Pancreas (tissue), 10 donors: ENCODE measurements around the gene C12orf56. TPM values are rescaled to one million over a fixed set of nuclear protein-coding genes. Genes with fewer than 3 reads are reported as not detected.
"Not testable (repeated sequence)": the region's sequence is repeated elsewhere in the genome, so short reads cannot be mapped to it uniquely, and the experiment has no call there.

Experiments used
- ATAC-seq, 4 donors: fragments of 200-7000 bp; cut with Tn5 transposase; one replicate each; pipeline versions ENCODE4 v1.8.0 to v1.9.1; 2020; ENCODE audit warnings: mild to moderate bottlenecking in 4 of 4, moderate library complexity in 4 of 4
- DNase-seq, 6 donors: peaks; one replicate each; pipeline ENCODE4 v3.0.0-alpha.2; 2020
- FAIRE-seq: peaks from 2 replicates; lab custom pipeline; 2012; peaks lifted over from hg19 to GRCh38; lab: Jason Lieb, UNC
- H3K27ac ChIP-seq, 4 donors: fragments of 200-600 bp; sonication (generic); 1 replicate in 3 of 4; 2 replicates in 1 of 4; pipeline versions ENCODE4 v1.5.0 to v1.8.0; 2020
- H3K27me3 ChIP-seq, 4 donors: fragments of 200-600 bp; one replicate each; pipeline ENCODE4 v1.8.0; 2021
- H3K36me3 ChIP-seq, 3 donors: fragments of 200-600 bp; sonication (generic) in 1 of 3; one replicate each; pipeline versions ENCODE4 v1.5.0 to v1.8.0; 2020 to 2021
- H3K4me1 ChIP-seq, 3 donors: fragments of 200-600 bp; one replicate each; pipeline ENCODE4 v1.8.0; 2021
- H3K4me3 ChIP-seq, 4 donors: fragments of 200-600 bp; sonication (generic) in 2 of 4; one replicate each; pipeline versions ENCODE4 v1.5.0 to v1.8.0; 2020 to 2021
- H3K9me3 ChIP-seq, 4 donors: fragments of 200-600 bp; one replicate each; pipeline ENCODE4 v1.8.0; 2021
- WGBS, 2 donors: extraction: QIAGEN DNeasy Blood & Tissue Kit; methylation state at CpG; one replicate each; pipeline ENCODE4 v1.1.7; 2013; 5-methylcytosine and 5-hydroxymethylcytosine counted together
- intact Hi-C, 3 donors: fragments of 100-400 bp; cut with DNase I; formaldehyde crosslinking; loops; one replicate each; pipeline versions ENCODE4 v1.11.1 to v1.14.2; 2022
- polyA plus RNA-seq, 2 donors: library from polyadenylated mRNA; stranded (reverse); fragments of 200-250 nt; gene quantifications; one replicate each; pipeline ENCODE4 v1.2.3, GENCODE V29; 2013
- total RNA-seq, 6 donors: library from RNA; stranded (reverse); fragmentation: NEBNext Ultra II Directional in 4 of 6; extraction: Animal tissue kit (Norgen Biotek cat#: 25700) in 4 of 6; gene quantifications; one replicate each; pipeline versions ENCODE4 v1.2.1 to v1.2.4, GENCODE V29; 2021 to 2023
- TF ChIP-seq, protein P1 (sequence below), 4 donors: fragments of 200-600 bp; sonication (generic) in 3 of 4; IDR thresholded peaks; one replicate each; pipeline versions ENCODE4 v1.5.0 to v1.8.0; 2021; ENCODE audit warnings: antibody characterized with exemption in 4 of 4
- donor health status: healthy with polysubstance abuse.
- donor health status: DM: no; HTN: no; CAD: no; lungs with moderate emphysema.
- donor health status: DM: no; HTN: no; CAD: no.
- donor health status: control.
- donor health status: control.
- donor health status: Bipolar disorder and iron deficiency.
- donor health status: DM: yes; HTN: yes; CAD: no.
- donor health status: DM: no; HTN: no; CAD: no.
- donor health status: DM: no; HTN: no; CAD: no.
- donor health status: DM: yes; HTN: yes; CAD: no.

C12orf56 gene
- total and polyA plus RNA-seq, 8 donors = 0.19 TPM; not detected in 7

DNA sequence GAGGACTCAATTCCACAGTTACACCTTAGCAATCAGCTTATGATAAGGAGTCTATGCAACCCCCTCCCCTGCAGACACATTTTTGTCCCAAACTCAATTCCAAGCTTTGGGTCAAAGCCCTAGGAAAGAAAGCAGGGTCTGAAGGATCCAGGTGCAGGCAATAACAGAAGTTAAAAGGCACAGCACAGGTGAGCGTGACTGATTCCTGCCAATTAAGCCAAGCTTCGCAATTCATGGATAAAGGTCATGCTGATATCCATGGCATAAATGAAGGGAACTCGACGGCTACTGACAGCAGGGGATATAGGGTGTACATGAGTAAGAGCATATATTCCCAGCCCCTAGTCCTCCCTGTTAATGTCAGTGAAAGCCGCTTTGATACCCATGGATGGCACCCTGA, 39.3 kb downstream of the C12orf56 start:
- no peak overlapping the region for H3K27ac ChIP-seq
- 85 to 91% methylated on average over 5 of the region's 5 CpGs for WGBS, 2 donors
- no peak for ATAC-seq
- H3K4me3 ChIP-seq = no peak overlapping the region
- no peaks in the 10 kb centered on the region for H3K27me3 ChIP-seq
- DNase-seq = no peak
- TF ChIP-seq, protein P1, sequence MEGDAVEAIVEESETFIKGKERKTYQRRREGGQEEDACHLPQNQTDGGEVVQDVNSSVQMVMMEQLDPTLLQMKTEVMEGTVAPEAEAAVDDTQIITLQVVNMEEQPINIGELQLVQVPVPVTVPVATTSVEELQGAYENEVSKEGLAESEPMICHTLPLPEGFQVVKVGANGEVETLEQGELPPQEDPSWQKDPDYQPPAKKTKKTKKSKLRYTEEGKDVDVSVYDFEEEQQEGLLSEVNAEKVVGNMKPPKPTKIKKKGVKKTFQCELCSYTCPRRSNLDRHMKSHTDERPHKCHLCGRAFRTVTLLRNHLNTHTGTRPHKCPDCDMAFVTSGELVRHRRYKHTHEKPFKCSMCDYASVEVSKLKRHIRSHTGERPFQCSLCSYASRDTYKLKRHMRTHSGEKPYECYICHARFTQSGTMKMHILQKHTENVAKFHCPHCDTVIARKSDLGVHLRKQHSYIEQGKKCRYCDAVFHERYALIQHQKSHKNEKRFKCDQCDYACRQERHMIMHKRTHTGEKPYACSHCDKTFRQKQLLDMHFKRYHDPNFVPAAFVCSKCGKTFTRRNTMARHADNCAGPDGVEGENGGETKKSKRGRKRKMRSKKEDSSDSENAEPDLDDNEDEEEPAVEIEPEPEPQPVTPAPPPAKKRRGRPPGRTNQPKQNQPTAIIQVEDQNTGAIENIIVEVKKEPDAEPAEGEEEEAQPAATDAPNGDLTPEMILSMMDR (IDR thresholded peaks at IDR 0.05) = no peak
- FAIRE-seq = no peak
- no peaks in the 10 kb centered on the region for H3K4me1 ChIP-seq
- no peaks in the 10 kb centered on the region for H3K36me3 ChIP-seq
- intact Hi-C loops = no loop called here
- no peaks in the 10 kb centered on the region for H3K9me3 ChIP-seq

DNA sequence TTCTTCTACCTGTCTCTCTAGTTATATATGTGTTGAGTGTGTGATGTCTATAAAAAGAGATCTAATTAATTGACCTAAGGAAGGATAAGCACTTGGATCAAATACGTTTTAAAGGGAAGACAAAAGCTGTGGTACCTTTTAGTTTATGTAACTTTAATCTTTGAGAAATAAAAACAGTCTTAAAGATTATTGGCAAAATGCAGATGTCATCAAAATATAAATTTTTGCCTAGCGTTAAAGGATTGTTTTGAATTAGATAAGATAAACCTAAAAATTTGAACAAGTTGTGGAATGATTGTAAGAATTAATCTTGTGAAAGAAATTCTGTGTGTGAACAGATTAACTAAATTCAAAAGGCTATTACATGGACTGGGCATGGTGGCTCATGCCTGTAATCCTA, 42.9 kb downstream of the C12orf56 start:
- DNase-seq (no peak), ATAC-seq (no peak), FAIRE-seq (no peak)
- Histone ChIP-seq H3K36me3 (no peaks in the 10 kb centered on the region), H3K27ac (no peak overlapping the region), H3K27me3 (no peaks in the 10 kb centered on the region), H3K4me3 (no peak overlapping the region), H3K9me3 (no peaks in the 10 kb centered on the region), H3K4me1 (no peaks in the 10 kb centered on the region)
- intact Hi-C loops = no loop called here
- 63 to 71% methylated on average over 2 of the region's 2 CpGs for WGBS, 2 donors
- TF ChIP-seq, protein P1 (IDR thresholded peaks at IDR 0.05) = no peak

DNA sequence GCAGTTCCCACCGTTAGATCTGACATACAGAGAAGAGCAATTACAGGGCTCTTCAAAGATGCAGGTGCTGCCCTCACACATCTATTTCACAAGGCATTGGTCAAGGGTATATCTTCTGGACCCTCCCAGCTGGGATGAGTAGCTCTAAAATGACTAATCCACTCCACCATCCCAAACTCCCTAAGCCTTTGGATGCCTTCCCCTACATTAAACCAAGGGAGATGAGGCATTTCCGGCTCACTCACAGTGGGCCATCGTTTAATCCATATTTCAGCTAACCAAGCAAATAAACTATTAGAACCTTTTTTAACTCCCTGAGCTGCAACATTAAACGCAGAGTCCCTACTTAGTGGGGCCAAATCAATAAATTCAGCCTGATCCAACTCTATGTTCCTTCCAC, 45.9 kb downstream of the C12orf56 start:
- WGBS, 2 donors = 71 to 76% methylated on average over 4 of the region's 4 CpGs
- H3K27me3 ChIP-seq, DNase-seq, H3K9me3 ChIP-seq, FAIRE-seq, H3K36me3 ChIP-seq, ATAC-seq, H3K27ac ChIP-seq, intact Hi-C loops, H3K4me1 ChIP-seq, H3K4me3 ChIP-seq: not testable (repeated sequence)

DNA sequence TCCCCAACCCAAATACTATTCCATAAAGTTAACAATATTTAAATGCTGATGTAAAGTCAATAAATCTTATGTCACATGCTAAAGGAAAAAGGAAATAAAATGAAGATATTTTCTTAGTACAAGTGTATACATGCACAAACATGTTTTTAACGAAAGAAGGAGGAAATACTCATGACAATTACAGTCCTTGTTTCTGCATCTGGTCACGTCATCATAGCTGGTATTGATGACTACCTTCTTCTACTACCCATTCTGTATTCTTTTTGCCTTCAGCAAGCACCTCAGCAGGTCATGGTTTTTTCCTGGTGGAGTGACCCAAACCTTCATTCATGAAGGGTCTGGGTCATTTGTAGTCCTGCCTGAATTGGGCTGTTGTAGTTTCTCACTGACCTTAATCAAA, 50.0 kb downstream of the C12orf56 start:
- DNase-seq, H3K36me3 ChIP-seq, FAIRE-seq, H3K4me3 ChIP-seq, ATAC-seq, H3K9me3 ChIP-seq, H3K4me1 ChIP-seq, intact Hi-C loops, H3K27ac ChIP-seq, H3K27me3 ChIP-seq: not testable (repeated sequence)
- WGBS, 2 donors = 67 to 69% methylated on average over 2 of the region's 2 CpGs

DNA sequence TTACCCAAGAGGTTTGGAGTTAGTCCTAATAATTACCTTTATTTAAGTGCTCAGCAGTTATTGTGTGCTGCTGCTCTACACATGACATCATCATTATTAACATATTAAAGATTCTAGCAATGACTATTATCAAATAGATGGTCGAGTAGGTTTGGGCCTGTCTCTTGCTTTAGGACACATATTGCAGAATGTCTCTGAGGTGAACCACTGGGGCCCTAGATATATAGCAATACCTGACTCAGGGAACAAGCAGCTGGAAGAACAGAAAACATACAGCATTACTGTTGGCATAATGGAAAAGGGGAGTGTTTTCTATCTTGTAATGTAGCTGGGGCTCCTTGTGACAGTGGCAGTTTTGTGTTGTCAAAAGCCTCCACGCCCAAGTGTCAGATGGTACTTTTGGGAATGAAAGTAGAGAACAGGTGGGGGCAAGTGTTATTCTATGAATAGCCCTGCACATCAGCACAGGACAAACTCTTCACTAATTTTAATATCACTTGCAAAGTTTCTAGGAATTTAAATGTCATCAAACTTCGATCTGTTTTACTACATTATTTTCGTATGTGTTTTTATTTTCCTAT, 54.6 kb downstream of the C12orf56 start:
- Histone ChIP-seq H3K36me3 (no peaks in the 10 kb centered on the region), H3K9me3 (no peaks in the 10 kb centered on the region), H3K4me1 (no peaks in the 10 kb centered on the region), H3K4me3 (no peak overlapping the region), H3K27me3 (no peaks in the 10 kb centered on the region), H3K27ac (no peak overlapping the region)
- intact Hi-C loops = no loop called here
- TF ChIP-seq, protein P1 (IDR thresholded peaks at IDR 0.05) = no peak
- 74% methylated on average over 4 of the region's 4 CpGs for WGBS, 2 donors
- DNase-seq (no peak), ATAC-seq (no peak), FAIRE-seq (no peak)

DNA sequence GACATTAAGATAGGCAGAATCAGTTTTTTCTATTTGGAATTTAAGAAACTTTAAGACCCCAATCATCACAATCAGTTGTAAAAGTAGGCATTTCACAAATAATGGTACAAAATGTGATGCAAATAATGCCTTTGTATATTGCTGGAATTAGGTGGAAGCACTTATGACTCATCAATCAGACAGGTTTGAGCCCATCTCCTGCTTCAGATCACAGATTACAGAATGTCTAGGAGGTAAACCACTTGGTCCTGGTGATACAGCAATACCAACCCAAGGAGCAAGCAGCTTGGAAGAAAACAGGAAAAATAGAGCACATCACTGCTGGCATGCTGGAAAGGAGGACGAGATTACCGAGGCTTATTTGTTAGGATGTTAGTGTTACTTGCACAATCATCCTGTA, 57.6 kb downstream of the C12orf56 start:
- Histone ChIP-seq H3K36me3 (no peaks in the 10 kb centered on the region), H3K9me3 (no peaks in the 10 kb centered on the region), H3K4me1 (no peaks in the 10 kb centered on the region), H3K4me3 (no peak overlapping the region), H3K27ac (no peak overlapping the region), H3K27me3 (no peaks in the 10 kb centered on the region)
- ATAC-seq (no peak), DNase-seq (no peak), FAIRE-seq (no peak)
- TF ChIP-seq, protein P1 (IDR thresholded peaks at IDR 0.05) = no peak
- 73 to 89% methylated on average over 2 of the region's 2 CpGs for WGBS, 2 donors
- intact Hi-C loops = no loop called here
